ENCODE measurements around the gene PER2.

Gene PER2

GRCh38 chr2:238203094-238203972 is 85.1 kb downstream of the PER2 start, which contains the start of gene ILKAP:
TSS of gene ILKAP (minus strand) at chr2:238203695. CDS start at chr2:238203553, 142 bp downstream.
- no peaks in the 10 kb centered on the region for H3K9me2 ChIP-seq (replicated peaks; ENCODE audit: control insufficient read depth, low read length)
- peaks cover 18% of the 10 kb centered on the region for H3K36me3 ChIP-seq (ENCODE audit: control insufficient read depth, low read length)
- no peaks in the 10 kb centered on the region for H3K9me3 ChIP-seq (ENCODE audit: control insufficient read depth, insufficient read depth, low read length)
- H3K4me2 ChIP-seq (ENCODE audit: low read length): peak within 1 kb of the TSS; percentile 97
- H3F3A ChIP-seq (ENCODE audit: control insufficient read depth, insufficient read depth): no peaks in the 10 kb centered on the region
- H3K27me3 ChIP-seq (ENCODE audit: control insufficient read depth, low read length): no peaks in the 10 kb centered on the region; the same call in 1 of the 2 replicates
- no peak for TF ChIP-seq CTCF (IDR thresholded peaks at IDR 0.05; ENCODE audit: low read depth, low read length, poor library complexity, severe bottlenecking)
- no peak for TF ChIP-seq EZH2phosphoT487 (IDR thresholded peaks at IDR 0.05; ENCODE audit: borderline replicate concordance, low read length)
- H4K20me1 ChIP-seq (ENCODE audit: control insufficient read depth, insufficient read depth, low read depth, low read length): peaks cover 22% of the 10 kb centered on the region
- peak within 1 kb of the TSS; percentile 45 for H3K27ac ChIP-seq (ENCODE audit: low read depth, low read length)
- peak within 1 kb of the TSS; percentile 86 for H3K4me3 ChIP-seq (ENCODE audit: low read length)
- H3K4me1 ChIP-seq (ENCODE audit: control insufficient read depth, low read length): peaks cover 32% of the 10 kb centered on the region
- peaks cover 54% of the 10 kb centered on the region for H3K79me2 ChIP-seq (ENCODE audit: control insufficient read depth, low read length)

GRCh38 chr2:238202326-238203093 is 85.9 kb downstream of the PER2 start:
- TF ChIP-seq EZH2phosphoT487 (IDR thresholded peaks at IDR 0.05; ENCODE audit: borderline replicate concordance, low read length): no peak
- TF ChIP-seq CTCF (IDR thresholded peaks at IDR 0.05; ENCODE audit: low read depth, low read length, poor library complexity, severe bottlenecking): no peak
- Histone ChIP-seq H3K4me2 (ENCODE audit: low read length) (peak overlapping the region; percentile 97), H3K4me3 (ENCODE audit: low read length) (peak overlapping the region; percentile 86), H3K4me1 (ENCODE audit: control insufficient read depth, low read length) (peaks cover 32% of the 10 kb centered on the region), H3K9me3 (ENCODE audit: control insufficient read depth, insufficient read depth, low read length) (no peaks in the 10 kb centered on the region), H3K36me3 (ENCODE audit: control insufficient read depth, low read length) (peaks cover 18% of the 10 kb centered on the region), H4K20me1 (ENCODE audit: control insufficient read depth, insufficient read depth, low read depth, low read length) (peaks cover 22% of the 10 kb centered on the region), H3K27ac (ENCODE audit: low read depth, low read length) (peak overlapping the region; percentile 45), H3K79me2 (ENCODE audit: control insufficient read depth, low read length) (peaks cover 62% of the 10 kb centered on the region), H3F3A (ENCODE audit: control insufficient read depth, insufficient read depth) (no peaks in the 10 kb centered on the region), H3K9me2 (replicated peaks; ENCODE audit: control insufficient read depth, low read length) (no peaks in the 10 kb centered on the region), H3K27me3 (ENCODE audit: control insufficient read depth, low read length) (no peaks in the 10 kb centered on the region; the same call in 1 of the 2 replicates)
